ENCODE results near the gene SCN4B. TPM values are rescaled to one million over a fixed set of nuclear protein-coding genes. Genes with fewer than 3 reads are reported as not detected.

The SCN4B gene
- total RNA-seq, 1 donor from 2014 or later = 0.89 TPM

DNA sequence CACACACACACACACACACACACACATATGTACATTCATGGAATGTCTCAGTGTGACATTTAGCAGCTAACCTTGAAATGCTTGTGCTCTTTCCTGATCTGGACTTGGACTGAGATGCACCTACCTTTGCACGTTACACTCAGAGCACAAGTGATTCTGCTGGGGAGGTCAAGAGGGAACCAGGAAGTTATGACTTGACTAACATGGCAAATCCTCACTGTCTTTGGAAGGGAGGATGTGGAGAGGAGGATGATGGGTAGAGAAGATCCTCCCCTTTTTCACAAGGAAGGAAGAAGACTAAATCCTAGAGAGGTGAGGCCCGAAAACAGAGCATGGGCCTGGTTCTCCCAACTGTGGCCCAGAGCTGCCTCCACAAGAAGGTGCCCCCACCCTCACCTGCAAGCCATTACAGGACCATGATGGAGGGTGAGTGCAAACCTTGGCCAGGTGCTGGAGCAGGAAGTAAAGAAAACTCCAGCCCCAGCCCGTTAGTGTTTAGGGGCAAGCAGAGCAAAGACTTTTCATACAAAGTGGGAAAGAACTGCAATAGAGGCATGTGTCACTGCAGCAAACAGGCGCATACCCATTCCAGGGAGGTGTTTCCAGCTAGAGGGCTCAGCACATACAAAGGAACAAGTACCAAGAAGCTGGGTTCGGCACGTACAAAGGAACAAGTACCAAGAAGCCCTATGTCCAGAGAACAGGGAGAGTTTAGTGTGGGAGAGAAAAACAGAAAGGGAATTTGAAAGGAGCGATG, 26.4 kb downstream of the SCN4B start:
- H3K27me3 Mint-ChIP-seq (ENCODE audit: low read depth, unreplicated experiment) = peaks cover 19% of the 10 kb centered on the region
- H3K4me3 Mint-ChIP-seq (ENCODE audit: unreplicated experiment) = no peak overlapping the region
- TF ChIP-seq, protein P1, sequence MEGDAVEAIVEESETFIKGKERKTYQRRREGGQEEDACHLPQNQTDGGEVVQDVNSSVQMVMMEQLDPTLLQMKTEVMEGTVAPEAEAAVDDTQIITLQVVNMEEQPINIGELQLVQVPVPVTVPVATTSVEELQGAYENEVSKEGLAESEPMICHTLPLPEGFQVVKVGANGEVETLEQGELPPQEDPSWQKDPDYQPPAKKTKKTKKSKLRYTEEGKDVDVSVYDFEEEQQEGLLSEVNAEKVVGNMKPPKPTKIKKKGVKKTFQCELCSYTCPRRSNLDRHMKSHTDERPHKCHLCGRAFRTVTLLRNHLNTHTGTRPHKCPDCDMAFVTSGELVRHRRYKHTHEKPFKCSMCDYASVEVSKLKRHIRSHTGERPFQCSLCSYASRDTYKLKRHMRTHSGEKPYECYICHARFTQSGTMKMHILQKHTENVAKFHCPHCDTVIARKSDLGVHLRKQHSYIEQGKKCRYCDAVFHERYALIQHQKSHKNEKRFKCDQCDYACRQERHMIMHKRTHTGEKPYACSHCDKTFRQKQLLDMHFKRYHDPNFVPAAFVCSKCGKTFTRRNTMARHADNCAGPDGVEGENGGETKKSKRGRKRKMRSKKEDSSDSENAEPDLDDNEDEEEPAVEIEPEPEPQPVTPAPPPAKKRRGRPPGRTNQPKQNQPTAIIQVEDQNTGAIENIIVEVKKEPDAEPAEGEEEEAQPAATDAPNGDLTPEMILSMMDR (IDR thresholded peaks at IDR 0.05; ENCODE audit: insufficient read depth, low read depth, low read length) = no peak
- TF ChIP-seq EZH2 (IDR thresholded peaks at IDR 0.05; ENCODE audit: insufficient read depth, low read length) = no peak
- no peaks in the 10 kb centered on the region for H3K4me1 Mint-ChIP-seq (ENCODE audit: low read depth, unreplicated experiment)
- no peaks in the 10 kb centered on the region for H3K36me3 Mint-ChIP-seq (ENCODE audit: low read depth, unreplicated experiment)
- Histone ChIP-seq H3K27me3 (ENCODE audit: insufficient read depth, low read length) (peaks cover 5% of the 10 kb centered on the region), H3K79me2 (ENCODE audit: insufficient read depth, low read length) (no peaks in the 10 kb centered on the region), H3K4me3 (ENCODE audit: insufficient read depth, low read depth, low read length) (no peak overlapping the region), H3K4me1 (ENCODE audit: insufficient read depth, low read length) (no peaks in the 10 kb centered on the region), H2AFZ (ENCODE audit: low read depth, low read length) (no peak overlapping the region), H3K36me3 (ENCODE audit: insufficient read depth, low read length) (no peaks in the 10 kb centered on the region), H3K9ac (ENCODE audit: low read length) (no peak overlapping the region), H3K9me3 (ENCODE audit: insufficient read depth, low read depth, low read length) (no peaks in the 10 kb centered on the region), H3K4me2 (ENCODE audit: low read length) (no peak overlapping the region), H3K27ac (ENCODE audit: low read depth, low read length) (no peak overlapping the region), H4K20me1 (ENCODE audit: insufficient read depth, low read length) (no peaks in the 10 kb centered on the region)
- no peak for FAIRE-seq
- DNase-seq (ENCODE audit: low read depth) = no peak
- no peaks in the 10 kb centered on the region for H3K9me3 Mint-ChIP-seq (ENCODE audit: unreplicated experiment)
- no peak overlapping the region for H3K27ac Mint-ChIP-seq (ENCODE audit: unreplicated experiment)

DNA sequence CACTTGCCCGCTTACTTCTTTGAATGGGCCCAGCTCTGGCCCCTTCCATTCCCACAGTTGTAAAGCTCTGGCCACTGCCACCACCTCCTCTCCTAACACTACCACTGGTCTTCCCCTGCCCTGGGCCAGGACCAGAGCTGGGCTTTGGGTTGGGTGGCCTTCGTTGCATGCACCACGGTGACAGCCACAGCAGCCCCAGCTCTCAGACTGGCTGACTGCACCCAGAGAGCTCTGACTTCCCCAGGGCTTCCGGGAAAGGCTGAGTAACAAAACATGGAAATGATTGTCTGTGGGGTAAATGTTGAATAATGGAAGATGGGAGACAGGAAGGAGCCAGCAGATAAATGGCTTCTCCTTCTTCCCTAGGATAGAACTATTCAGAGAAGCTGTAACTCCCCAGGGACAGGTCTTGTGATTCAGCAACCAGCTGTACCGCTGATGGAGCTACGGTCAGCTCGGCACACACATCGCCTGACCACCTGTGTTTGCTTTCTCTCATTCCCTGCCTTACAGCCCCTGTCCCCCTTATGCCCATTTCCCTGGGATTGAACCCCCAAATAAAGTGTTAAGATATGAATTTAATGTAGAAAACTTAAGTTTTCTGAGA, 27.6 kb downstream of the SCN4B start:
- H4K20me1 ChIP-seq (ENCODE audit: insufficient read depth, low read length) = no peaks in the 10 kb centered on the region
- Mint-ChIP-seq H3K9me3 (ENCODE audit: unreplicated experiment) (no peaks in the 10 kb centered on the region), H3K4me3 (ENCODE audit: unreplicated experiment) (no peak overlapping the region), H3K4me1 (ENCODE audit: low read depth, unreplicated experiment) (no peaks in the 10 kb centered on the region), H3K27ac (ENCODE audit: unreplicated experiment) (no peak overlapping the region), H3K27me3 (ENCODE audit: low read depth, unreplicated experiment) (peaks cover 11% of the 10 kb centered on the region), H3K36me3 (ENCODE audit: low read depth, unreplicated experiment) (no peaks in the 10 kb centered on the region)
- H2AFZ ChIP-seq (ENCODE audit: low read depth, low read length) = no peak overlapping the region
- no peak for FAIRE-seq
- H3K27me3 ChIP-seq (ENCODE audit: insufficient read depth, low read length) = peaks cover 7% of the 10 kb centered on the region
- H3K4me3 ChIP-seq (ENCODE audit: insufficient read depth, low read depth, low read length) = no peak overlapping the region
- no peak overlapping the region for H3K27ac ChIP-seq (ENCODE audit: low read depth, low read length)
- H3K4me1 ChIP-seq (ENCODE audit: insufficient read depth, low read length) = no peaks in the 10 kb centered on the region
- no peak overlapping the region for H3K4me2 ChIP-seq (ENCODE audit: low read length)
- H3K9ac ChIP-seq (ENCODE audit: low read length) = no peak overlapping the region
- no peak for TF ChIP-seq EZH2 (IDR thresholded peaks at IDR 0.05; ENCODE audit: insufficient read depth, low read length)
- TF ChIP-seq, protein P1 (IDR thresholded peaks at IDR 0.05; ENCODE audit: insufficient read depth, low read depth, low read length) = no peak
- no peaks in the 10 kb centered on the region for H3K79me2 ChIP-seq (ENCODE audit: insufficient read depth, low read length)
- no peaks in the 10 kb centered on the region for H3K36me3 ChIP-seq (ENCODE audit: insufficient read depth, low read length)
- DNase-seq (ENCODE audit: low read depth) = no peak
- no peaks in the 10 kb centered on the region for H3K9me3 ChIP-seq (ENCODE audit: insufficient read depth, low read depth, low read length)

DNA sequence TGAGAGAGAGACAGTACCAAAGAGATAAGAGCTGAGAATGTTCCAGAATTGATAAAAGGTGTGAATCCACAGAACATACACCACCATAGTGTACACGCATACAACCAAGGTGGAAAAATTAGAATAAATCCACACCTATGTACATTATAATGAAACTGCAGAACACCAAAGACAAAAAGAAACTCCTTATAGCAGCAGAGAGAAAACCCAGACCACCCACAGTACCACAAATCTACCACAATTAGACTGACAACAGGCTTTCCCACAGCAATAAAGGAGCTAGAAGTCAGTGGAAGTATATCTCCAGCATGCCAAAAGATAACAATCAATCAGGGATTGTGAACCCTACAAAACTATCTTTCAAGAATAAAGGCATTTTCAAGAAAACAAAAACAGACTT, 31.8 kb downstream of the SCN4B start:
- H3K27ac Mint-ChIP-seq (ENCODE audit: unreplicated experiment) = no peak overlapping the region
- no peak overlapping the region for H3K9ac ChIP-seq (ENCODE audit: low read length)
- H3K4me1 Mint-ChIP-seq (ENCODE audit: low read depth, unreplicated experiment) = no peaks in the 10 kb centered on the region
- no peak overlapping the region for H3K4me2 ChIP-seq (ENCODE audit: low read length)
- peaks cover 4% of the 10 kb centered on the region for H3K27me3 ChIP-seq (ENCODE audit: insufficient read depth, low read length)
- H3K9me3 Mint-ChIP-seq (ENCODE audit: unreplicated experiment) = no peaks in the 10 kb centered on the region
- H3K4me3 Mint-ChIP-seq (ENCODE audit: unreplicated experiment) = no peak overlapping the region
- H3K9me3 ChIP-seq (ENCODE audit: insufficient read depth, low read depth, low read length) = no peaks in the 10 kb centered on the region
- no peak overlapping the region for H3K27ac ChIP-seq (ENCODE audit: low read depth, low read length)
- H3K79me2 ChIP-seq (ENCODE audit: insufficient read depth, low read length) = no peaks in the 10 kb centered on the region
- no peak for DNase-seq (ENCODE audit: low read depth)
- no peaks in the 10 kb centered on the region for H3K36me3 ChIP-seq (ENCODE audit: insufficient read depth, low read length)
- no peaks in the 10 kb centered on the region for H3K4me1 ChIP-seq (ENCODE audit: insufficient read depth, low read length)
- H4K20me1 ChIP-seq (ENCODE audit: insufficient read depth, low read length) = no peaks in the 10 kb centered on the region
- peaks cover 22% of the 10 kb centered on the region for H3K27me3 Mint-ChIP-seq (ENCODE audit: low read depth, unreplicated experiment)
- no peak overlapping the region for H2AFZ ChIP-seq (ENCODE audit: low read depth, low read length)
- FAIRE-seq = no peak
- TF ChIP-seq, protein P1 (IDR thresholded peaks at IDR 0.05; ENCODE audit: insufficient read depth, low read depth, low read length) = no peak
- no peak for TF ChIP-seq EZH2 (IDR thresholded peaks at IDR 0.05; ENCODE audit: insufficient read depth, low read length)
- no peak overlapping the region for H3K4me3 ChIP-seq (ENCODE audit: insufficient read depth, low read depth, low read length)
- H3K36me3 Mint-ChIP-seq (ENCODE audit: low read depth, unreplicated experiment) = no peaks in the 10 kb centered on the region
